NCI-H2107 (cell line): ENCODE data around the gene RASSF1.
"Not testable (repeated sequence)": the region's sequence is repeated elsewhere in the genome, so short reads cannot be mapped to it uniquely, and the experiment has no call there.

Experiments
- DNase-seq: peaks from one replicate; lab custom pipeline; 2025; lab: John Stamatoyannopoulos, UW

Gene RASSF1

GRCh38 chr3:50323614-50324199, 16.9 kb downstream of the RASSF1 start:
- DNase-seq = no peak

- no peak for DNase-seq
Measured at GRCh38 chr3:50323092-50323600, 17.5 kb downstream of the RASSF1 start.

- no peak for DNase-seq
Measured at GRCh38 chr3:50322386-50323091, 18.1 kb downstream of the RASSF1 start, which contains the start of gene HYAL2. TSS of gene HYAL2 (minus strand) at chr3:50322745. CDS start at chr3:50320489, 2,256 bp downstream.

GRCh38 chr3:50322115-50322385, 18.6 kb downstream of the RASSF1 start:
- DNase-seq = no peak

GRCh38 chr3:50321336-50322114, 19.1 kb downstream of the RASSF1 start:
- DNase-seq = peak; percentile 51

- no peak for DNase-seq
Measured at GRCh38 chr3:50320853-50321335, 19.7 kb downstream of the RASSF1 start.

- no peak for DNase-seq
Measured at GRCh38 chr3:50319894-50320625, 20.6 kb downstream of the RASSF1 start.

- no peak for DNase-seq
Measured at GRCh38 chr3:50319181-50319893, 21.3 kb downstream of the RASSF1 start.

- DNase-seq = no peak
Measured at GRCh38 chr3:50318615-50319014, 22.0 kb downstream of the RASSF1 start.

GRCh38 chr3:50318163-50318562, 22.5 kb downstream of the RASSF1 start:
- no peak for DNase-seq

- no peak for DNase-seq
Measured at GRCh38 chr3:50317300-50317699, 23.3 kb downstream of the RASSF1 start.

GRCh38 chr3:50316657-50317242, 23.9 kb downstream of the RASSF1 start:
- DNase-seq = no peak

- no peak for DNase-seq
Measured at GRCh38 chr3:50314816-50315215, 25.8 kb downstream of the RASSF1 start.

GRCh38 chr3:50314342-50314741, 26.3 kb downstream of the RASSF1 start:
- DNase-seq = no peak

- DNase-seq = not testable (repeated sequence)
Measured at GRCh38 chr3:50312041-50312440, 28.6 kb downstream of the RASSF1 start.

- DNase-seq = no peak
Measured at GRCh38 chr3:50304601-50305000, 36.0 kb downstream of the RASSF1 start.

GRCh38 chr3:50303013-50303815, 37.4 kb downstream of the RASSF1 start, which contains the start of gene HYAL1:
TSS of gene HYAL1 (minus strand) at chr3:50303574. CDS start at chr3:50302956, 618 bp downstream.
- DNase-seq = no peak

GRCh38 chr3:50302095-50303012, 38.3 kb downstream of the RASSF1 start:
- DNase-seq = no peak

- DNase-seq = no peak
Measured at GRCh38 chr3:50300681-50301254, 39.9 kb downstream of the RASSF1 start.
